ENCODE measurements around the gene C9orf153.

Gene C9orf153

GRCh38 chr9:86282979-86283535 is 23.6 kb upstream of the C9orf153 start:
- peaks cover 32% of the 10 kb centered on the region for H3K4me1 Mint-ChIP-seq
- peak overlapping the region; percentile 95 for H3K4me3 Mint-ChIP-seq
- no peaks in the 10 kb centered on the region for H3K27me3 Mint-ChIP-seq
- ATAC-seq (replicated peaks; ENCODE audit: extremely low read depth, poor library complexity, severe bottlenecking), result no peak
- peak overlapping the region; percentile 96 for H3K27ac Mint-ChIP-seq (ENCODE audit: low read depth)
- DNase-seq (ENCODE audit: low spot score in 2 of 2), result no peak
- H3K9me3 Mint-ChIP-seq, result no peaks in the 10 kb centered on the region
- peaks cover 27% of the 10 kb centered on the region for H3K36me3 Mint-ChIP-seq (ENCODE audit: insufficient read depth)

GRCh38 chr9:86282077-86282978 is 22.9 kb upstream of the C9orf153 start, which contains the start of gene ISCA1:
Gene ISCA1, minus strand, starts transcription at chr9:86282538. Its CDS starts 80 bp downstream, at chr9:86282458.
- Mint-ChIP-seq H3K27me3 (no peaks in the 10 kb centered on the region), H3K27ac (ENCODE audit: low read depth) (peak within 1 kb of the TSS; percentile 96), H3K36me3 (ENCODE audit: insufficient read depth) (peaks cover 24% of the 10 kb centered on the region), H3K9me3 (no peaks in the 10 kb centered on the region), H3K4me3 (peak within 1 kb of the TSS; percentile 95), H3K4me1 (peaks cover 32% of the 10 kb centered on the region)
- peak; percentile 99 for DNase-seq (ENCODE audit: low spot score in 2 of 2)
- peak; percentile 90 for ATAC-seq (replicated peaks; ENCODE audit: extremely low read depth, poor library complexity, severe bottlenecking)

GRCh38 chr9:86281593-86282076 is 22.2 kb upstream of the C9orf153 start:
- DNase-seq (ENCODE audit: low spot score in 2 of 2), result no peak
- ATAC-seq (replicated peaks; ENCODE audit: extremely low read depth, poor library complexity, severe bottlenecking), result no peak
- H3K4me1 Mint-ChIP-seq, result peaks cover 32% of the 10 kb centered on the region

GRCh38 chr9:86280580-86280979 is 21.1 kb upstream of the C9orf153 start:
- no peaks in the 10 kb centered on the region for H3K9me3 Mint-ChIP-seq
- H3K36me3 Mint-ChIP-seq (ENCODE audit: insufficient read depth), result peaks cover 19% of the 10 kb centered on the region
- peak overlapping the region; percentile 95 for H3K4me3 Mint-ChIP-seq
- ATAC-seq (replicated peaks; ENCODE audit: extremely low read depth, poor library complexity, severe bottlenecking) (no peak), DNase-seq (ENCODE audit: low spot score in 2 of 2) (no peak)
- H3K27me3 Mint-ChIP-seq, result no peaks in the 10 kb centered on the region
- peak overlapping the region; percentile 16 for H3K27ac Mint-ChIP-seq (ENCODE audit: low read depth)
- H3K4me1 Mint-ChIP-seq, result peaks cover 38% of the 10 kb centered on the region

More at GRCh38 chr9:86281593-86282076, 22.2 kb upstream of the C9orf153 start:
- Mint-ChIP-seq H3K27ac (ENCODE audit: low read depth) (peak overlapping the region; percentile 16), H3K9me3 (no peaks in the 10 kb centered on the region), H3K4me3 (peak overlapping the region; percentile 95), H3K27me3 (no peaks in the 10 kb centered on the region), H3K36me3 (ENCODE audit: insufficient read depth) (peaks cover 24% of the 10 kb centered on the region)

GRCh38 chr9:86279839-86280238 is 20.4 kb upstream of the C9orf153 start:
- peak overlapping the region; percentile 95 for H3K4me3 Mint-ChIP-seq
- DNase-seq (ENCODE audit: low spot score in 2 of 2), result no peak
- H3K27ac Mint-ChIP-seq (ENCODE audit: low read depth), result peak overlapping the region; percentile 7
- H3K27me3 Mint-ChIP-seq, result no peaks in the 10 kb centered on the region
- ATAC-seq (replicated peaks; ENCODE audit: extremely low read depth, poor library complexity, severe bottlenecking), result no peak
- no peaks in the 10 kb centered on the region for H3K9me3 Mint-ChIP-seq
- peaks cover 19% of the 10 kb centered on the region for H3K36me3 Mint-ChIP-seq (ENCODE audit: insufficient read depth)
- H3K4me1 Mint-ChIP-seq, result peaks cover 41% of the 10 kb centered on the region

- Mint-ChIP-seq H3K36me3 (ENCODE audit: insufficient read depth) (peaks cover 19% of the 10 kb centered on the region), H3K4me3 (no peak overlapping the region), H3K27ac (ENCODE audit: low read depth) (no peak overlapping the region), H3K4me1 (peaks cover 46% of the 10 kb centered on the region), H3K27me3 (no peaks in the 10 kb centered on the region), H3K9me3 (no peaks in the 10 kb centered on the region)
- ATAC-seq (replicated peaks; ENCODE audit: extremely low read depth, poor library complexity, severe bottlenecking) (no peak), DNase-seq (ENCODE audit: low spot score in 2 of 2) (no peak)
These were observed 17.6 kb upstream of the C9orf153 start for GRCh38 chr9:86277072-86277471.

GRCh38 chr9:86275962-86276361 is 16.5 kb upstream of the C9orf153 start:
- no peak for DNase-seq (ENCODE audit: low spot score in 2 of 2)
- H3K27me3 Mint-ChIP-seq, result no peaks in the 10 kb centered on the region
- H3K36me3 Mint-ChIP-seq (ENCODE audit: insufficient read depth), result peaks cover 27% of the 10 kb centered on the region
- H3K27ac Mint-ChIP-seq (ENCODE audit: low read depth), result no peak overlapping the region
- ATAC-seq (replicated peaks; ENCODE audit: extremely low read depth, poor library complexity, severe bottlenecking), result no peak
- H3K4me1 Mint-ChIP-seq, result peaks cover 40% of the 10 kb centered on the region
- no peaks in the 10 kb centered on the region for H3K9me3 Mint-ChIP-seq
- H3K4me3 Mint-ChIP-seq, result no peak overlapping the region

GRCh38 chr9:86274821-86275643 is 15.6 kb upstream of the C9orf153 start:
- no peak for DNase-seq (ENCODE audit: low spot score in 2 of 2)
- H3K4me3 Mint-ChIP-seq, result no peak overlapping the region
- peaks cover 27% of the 10 kb centered on the region for H3K36me3 Mint-ChIP-seq (ENCODE audit: insufficient read depth)
- no peaks in the 10 kb centered on the region for H3K9me3 Mint-ChIP-seq
- H3K4me1 Mint-ChIP-seq, result peaks cover 34% of the 10 kb centered on the region
- no peak overlapping the region for H3K27ac Mint-ChIP-seq (ENCODE audit: low read depth)
- no peaks in the 10 kb centered on the region for H3K27me3 Mint-ChIP-seq
- ATAC-seq (replicated peaks; ENCODE audit: extremely low read depth, poor library complexity, severe bottlenecking), result no peak

- H3K4me1 Mint-ChIP-seq, result peaks cover 31% of the 10 kb centered on the region
- H3K27ac Mint-ChIP-seq (ENCODE audit: low read depth), result no peak overlapping the region
- no peak for ATAC-seq (replicated peaks; ENCODE audit: extremely low read depth, poor library complexity, severe bottlenecking)
- DNase-seq (ENCODE audit: low spot score in 2 of 2), result no peak
- no peaks in the 10 kb centered on the region for H3K9me3 Mint-ChIP-seq
- no peak overlapping the region for H3K4me3 Mint-ChIP-seq
- no peaks in the 10 kb centered on the region for H3K27me3 Mint-ChIP-seq
- H3K36me3 Mint-ChIP-seq (ENCODE audit: insufficient read depth), result peaks cover 37% of the 10 kb centered on the region
These were observed 12.8 kb upstream of the C9orf153 start for GRCh38 chr9:86272221-86272620.

GRCh38 chr9:86263876-86264275 is 4.4 kb upstream of the C9orf153 start:
- no peak for ATAC-seq (replicated peaks; ENCODE audit: extremely low read depth, poor library complexity, severe bottlenecking)
- Mint-ChIP-seq H3K9me3 (no peaks in the 10 kb centered on the region), H3K36me3 (ENCODE audit: insufficient read depth) (peaks cover 25% of the 10 kb centered on the region), H3K4me1 (peaks cover 6% of the 10 kb centered on the region), H3K4me3 (no peak overlapping the region), H3K27ac (ENCODE audit: low read depth) (no peak overlapping the region), H3K27me3 (no peaks in the 10 kb centered on the region)
- DNase-seq (ENCODE audit: low spot score in 2 of 2), result no peak

- no peaks in the 10 kb centered on the region for H3K9me3 Mint-ChIP-seq
These were observed 3.0 kb upstream of the C9orf153 start for GRCh38 chr9:86262492-86262891.

GRCh38 chr9:86257391-86257790 is 2.1 kb downstream of the C9orf153 start:
- DNase-seq (ENCODE audit: low spot score in 2 of 2) (no peak), ATAC-seq (replicated peaks; ENCODE audit: extremely low read depth, poor library complexity, severe bottlenecking) (no peak)
- Mint-ChIP-seq H3K9me3 (no peaks in the 10 kb centered on the region), H3K27me3 (no peaks in the 10 kb centered on the region), H3K36me3 (ENCODE audit: insufficient read depth) (peaks cover 10% of the 10 kb centered on the region), H3K4me3 (no peak overlapping the region), H3K27ac (ENCODE audit: low read depth) (no peak overlapping the region), H3K4me1 (no peaks in the 10 kb centered on the region)

More at GRCh38 chr9:86262492-86262891, 3.0 kb upstream of the C9orf153 start:
- no peaks in the 10 kb centered on the region for H3K4me1 Mint-ChIP-seq
- H3K36me3 Mint-ChIP-seq (ENCODE audit: insufficient read depth), result peaks cover 21% of the 10 kb centered on the region
- H3K27ac Mint-ChIP-seq (ENCODE audit: low read depth), result no peak overlapping the region
- no peak overlapping the region for H3K4me3 Mint-ChIP-seq
- ATAC-seq (replicated peaks; ENCODE audit: extremely low read depth, poor library complexity, severe bottlenecking) (no peak), DNase-seq (ENCODE audit: low spot score in 2 of 2) (no peak)
- no peaks in the 10 kb centered on the region for H3K27me3 Mint-ChIP-seq
